ENCODE data around the gene ZXDC.
A peak's percentile ranks its signal among the peaks of the same experiment; 100 is the strongest.

ZXDC gene

GRCh38 chr3:126390201-126390600, 85.5 kb downstream of the ZXDC start:
- no peak for DNase-seq

- no peak for DNase-seq
Observed at GRCh38 chr3:126389794-126390146, 85.9 kb downstream of the ZXDC start.

- DNase-seq, result peak; percentile 96
Observed at GRCh38 chr3:126389112-126389793, 86.4 kb downstream of the ZXDC start.
